CD8-positive, alpha-beta memory T cell (primary cell): Measurements from ENCODE around the gene CPEB4. TPM values are rescaled to one million over a fixed set of nuclear protein-coding genes. Genes with fewer than 3 reads are reported as not detected.

Experiments
- CTCF ChIA-PET: fragments of 350-600 bp; sonication (Branson Sonifier 250); formaldehyde crosslinking; loops from one replicate; lab custom pipeline; 2021; ENCODE audit warnings: antibody characterized with exemption; lab: Charles Lee
- POLR2A ChIA-PET: fragments of 350-600 bp; sonication (Branson Sonifier 250); formaldehyde crosslinking; loops from one replicate; lab custom pipeline; 2021; ENCODE audit warnings: antibody characterized with exemption; lab: Charles Lee
- DNase-seq, 5 donors: peaks; one replicate each; pipeline versions ENCODE4 v3.0.0 to v3.0.0-alpha.2; 2020 to 2022; ENCODE audit warnings: mixed read lengths in 1 of 5
- H3K27ac ChIP-seq: one replicate; pipeline ENCODE4 v1.7.0; 2013; ENCODE audit warnings: low read depth, mild to moderate bottlenecking, low read length, moderate library complexity
- H3K27me3 ChIP-seq: 2 replicates; pipeline ENCODE4 v1.7.0; 2013; ENCODE audit warnings: low read length, mild to moderate bottlenecking; ENCODE audit not compliant: insufficient read depth, poor library complexity, severe bottlenecking
- H3K36me3 ChIP-seq: 2 replicates; pipeline ENCODE4 v1.7.0; 2013; ENCODE audit warnings: mild to moderate bottlenecking, low read length, moderate library complexity; ENCODE audit not compliant: insufficient read depth
- H3K4me1 ChIP-seq: 2 replicates; pipeline ENCODE4 v1.7.0; 2013; ENCODE audit warnings: mild to moderate bottlenecking, low read length, moderate library complexity; ENCODE audit not compliant: insufficient read depth
- H3K4me3 ChIP-seq: 2 replicates; pipeline ENCODE4 v1.7.0; 2013; ENCODE audit warnings: mild to moderate bottlenecking, low read length
- H3K9me3 ChIP-seq: 2 replicates; pipeline ENCODE4 v1.7.0; 2013; ENCODE audit warnings: mild to moderate bottlenecking, low read length
- H3K27ac Mint-ChIP-seq, 8 donors: one replicate each; pipeline ENCODE4 v1.8.0; 2020 to 2021; ENCODE audit warnings: mixed read lengths in 8 of 8, mild to moderate bottlenecking in 6 of 8, inconsistent platforms in 3 of 8, moderate library complexity in 3 of 8
- H3K27me3 Mint-ChIP-seq, 2 donors: one replicate each; pipeline ENCODE4 v1.8.0; 2020 to 2021; ENCODE audit warnings: mixed read lengths in 2 of 2, mild to moderate bottlenecking in 1 of 2, moderate library complexity in 1 of 2
- H3K36me3 Mint-ChIP-seq, 3 donors: one replicate each; pipeline ENCODE4 v1.8.0; 2020 to 2021; ENCODE audit warnings: mixed read lengths in 3 of 3, inconsistent platforms in 1 of 3, mild to moderate bottlenecking in 1 of 3
- H3K4me1 Mint-ChIP-seq, 3 donors: one replicate each; pipeline ENCODE4 v1.8.0; 2020 to 2021; ENCODE audit warnings: mixed read lengths in 3 of 3, inconsistent platforms in 1 of 3, mild to moderate bottlenecking in 1 of 3
- H3K4me3 Mint-ChIP-seq, 7 donors: one replicate each; pipeline ENCODE4 v1.8.0; 2020 to 2021; ENCODE audit warnings: mixed read lengths in 7 of 7, mild to moderate bottlenecking in 6 of 7, moderate library complexity in 4 of 7, inconsistent platforms in 2 of 7
- H3K9me3 Mint-ChIP-seq, 5 donors: one replicate each; pipeline ENCODE4 v1.8.0; 2020 to 2022; ENCODE audit warnings: mixed read lengths in 5 of 5, mild to moderate bottlenecking in 3 of 5, moderate library complexity in 2 of 5, inconsistent platforms in 1 of 5
- polyA plus RNA-seq: library from polyadenylated mRNA; unstranded; fragments of 300-500 nt; fragmentation: Illumina TruSeq; gene quantifications from one replicate; pipeline ENCODE4 v1.2.3, GENCODE V29; 2021
- total RNA-seq, 2 experiments: library from RNA; stranded (reverse); gene quantifications; one replicate each; pipeline ENCODE4 v1.2.3, GENCODE V29; 2021

The CPEB4 gene
- total and polyA plus RNA-seq, 3 experiments from 2014 or later: 4.4 to 18.7 (median 17.2) TPM

GRCh38 chr5:173875189-173875588, 13.0 kb upstream of the CPEB4 start:
- DNase-seq: no peak
- Histone ChIP-seq H3K36me3 (no peaks in the 10 kb centered on the region), H3K9me3 (no peaks in the 10 kb centered on the region), H3K27ac (no peak overlapping the region), H3K4me1 (no peaks in the 10 kb centered on the region), H3K27me3 (no peaks in the 10 kb centered on the region), H3K4me3 (no peak overlapping the region)
- H3K4me3 Mint-ChIP-seq: no peak overlapping the region
- H3K27ac Mint-ChIP-seq: no peak overlapping the region
- ChIA-PET CTCF (no interaction called here), POLR2A (no interaction called here)
- no peaks in the 10 kb centered on the region for H3K4me1 Mint-ChIP-seq
- H3K9me3 Mint-ChIP-seq: no peaks in the 10 kb centered on the region
- H3K27me3 Mint-ChIP-seq: peaks cover 0 to 2% of the 10 kb centered on the region in 2 donors
- no peaks in the 10 kb centered on the region for H3K36me3 Mint-ChIP-seq

GRCh38 chr5:173878224-173878967, 9.8 kb upstream of the CPEB4 start:
- DNase-seq: no peak
- Histone ChIP-seq H3K4me1 (no peaks in the 10 kb centered on the region), H3K27ac (no peak overlapping the region), H3K9me3 (no peaks in the 10 kb centered on the region), H3K4me3 (no peak overlapping the region), H3K36me3 (no peaks in the 10 kb centered on the region), H3K27me3 (no peaks in the 10 kb centered on the region)
- H3K36me3 Mint-ChIP-seq: peaks cover 0 to 5% (median 2%) of the 10 kb centered on the region in 3 donors
- H3K4me3 Mint-ChIP-seq: no peak overlapping the region
- peaks cover 0 to 2% of the 10 kb centered on the region in 2 donors for H3K27me3 Mint-ChIP-seq
- no peaks in the 10 kb centered on the region for H3K9me3 Mint-ChIP-seq
- H3K27ac Mint-ChIP-seq: no peak overlapping the region
- CTCF ChIA-PET: interaction anchor here (0.6 kb wide), 1 partner anchor 40 kb away, joined by 3 read pairs; no protein-coding TSS in a partner anchor
- peaks cover 0 to 2% (median 1%) of the 10 kb centered on the region in 3 donors for H3K4me1 Mint-ChIP-seq
- POLR2A ChIA-PET: no interaction called here

GRCh38 chr5:173880306-173880985, 7.7 kb upstream of the CPEB4 start:
- no peak overlapping the region for H3K4me3 ChIP-seq
- peaks cover 18% of the 10 kb centered on the region for H3K4me1 ChIP-seq
- peak overlapping the region in 1 of 8 donors; percentile 64 for H3K27ac Mint-ChIP-seq
- ChIA-PET CTCF (no interaction called here), POLR2A (no interaction called here)
- H3K27me3 ChIP-seq: no peaks in the 10 kb centered on the region
- H3K4me3 Mint-ChIP-seq: no peak overlapping the region
- H3K36me3 ChIP-seq: no peaks in the 10 kb centered on the region
- no peak overlapping the region for H3K27ac ChIP-seq
- H3K9me3 ChIP-seq: no peaks in the 10 kb centered on the region
- peaks cover 0 to 5% (median 2%) of the 10 kb centered on the region in 3 donors for H3K36me3 Mint-ChIP-seq
- H3K27me3 Mint-ChIP-seq: peaks cover 0 to 2% of the 10 kb centered on the region in 2 donors
- no peak for DNase-seq
- no peaks in the 10 kb centered on the region for H3K9me3 Mint-ChIP-seq
- peaks cover 17 to 22% (median 20%) of the 10 kb centered on the region in 3 donors for H3K4me1 Mint-ChIP-seq

GRCh38 chr5:173881811-173882575, 6.2 kb upstream of the CPEB4 start:
- Mint-ChIP-seq H3K4me1 (peaks cover 27 to 37% (median 36%) of the 10 kb centered on the region in 3 donors), H3K27me3 (no peaks in the 10 kb centered on the region), H3K9me3 (no peaks in the 10 kb centered on the region), H3K27ac (peak overlapping the region in 1 of 8 donors; percentile 1), H3K4me3 (no peak overlapping the region), H3K36me3 (peaks cover 0 to 5% (median 2%) of the 10 kb centered on the region in 3 donors)
- ChIA-PET CTCF (interaction anchor here (1.2 kb wide), 1 partner anchor 266 kb away, joined by 3 read pairs; the partner anchor contains the start of gene BOD1), POLR2A (no interaction called here)
- DNase-seq: no peak
- peaks cover 32% of the 10 kb centered on the region for H3K4me1 ChIP-seq
- H3K27ac ChIP-seq: no peak overlapping the region
- no peaks in the 10 kb centered on the region for H3K27me3 ChIP-seq
- no peak overlapping the region for H3K4me3 ChIP-seq
- H3K9me3 ChIP-seq: no peaks in the 10 kb centered on the region
- no peaks in the 10 kb centered on the region for H3K36me3 ChIP-seq

- H3K36me3 Mint-ChIP-seq: peaks cover 0 to 5% (median 2%) of the 10 kb centered on the region in 3 donors
- no peaks in the 10 kb centered on the region for H3K27me3 Mint-ChIP-seq
- Histone ChIP-seq H3K36me3 (no peaks in the 10 kb centered on the region), H3K4me1 (peaks cover 36% of the 10 kb centered on the region), H3K27me3 (no peaks in the 10 kb centered on the region), H3K9me3 (no peaks in the 10 kb centered on the region), H3K27ac (no peak overlapping the region), H3K4me3 (no peak overlapping the region)
- no peak overlapping the region for H3K4me3 Mint-ChIP-seq
- no peaks in the 10 kb centered on the region for H3K9me3 Mint-ChIP-seq
- CTCF ChIA-PET: no interaction called here
- no peak overlapping the region for H3K27ac Mint-ChIP-seq
- peaks cover 34 to 43% (median 42%) of the 10 kb centered on the region in 3 donors for H3K4me1 Mint-ChIP-seq
- no peak for DNase-seq
- POLR2A ChIA-PET: no interaction called here
Observed at GRCh38 chr5:173882632-173883031, 5.5 kb upstream of the CPEB4 start.

GRCh38 chr5:173883347-173883924, 4.7 kb upstream of the CPEB4 start:
- Histone ChIP-seq H3K4me3 (no peak overlapping the region), H3K27ac (no peak overlapping the region), H3K4me1 (peaks cover 36% of the 10 kb centered on the region), H3K27me3 (no peaks in the 10 kb centered on the region), H3K36me3 (no peaks in the 10 kb centered on the region), H3K9me3 (no peaks in the 10 kb centered on the region)
- no peak for DNase-seq
- no peaks in the 10 kb centered on the region for H3K27me3 Mint-ChIP-seq
- peaks cover 2 to 6% (median 5%) of the 10 kb centered on the region in 3 donors for H3K36me3 Mint-ChIP-seq
- peak overlapping the region in 1 of 7 donors; percentile 24 for H3K4me3 Mint-ChIP-seq
- peaks cover 40 to 51% (median 50%) of the 10 kb centered on the region in 3 donors for H3K4me1 Mint-ChIP-seq
- CTCF ChIA-PET: interaction anchor here (0.7 to 2.1 kb wide), 4 partner anchors 19 to 1548 kb away, joined by 3 to 7 read pairs (median 6); no protein-coding TSS in a partner anchor
- H3K9me3 Mint-ChIP-seq: no peaks in the 10 kb centered on the region
- POLR2A ChIA-PET: no interaction called here
- H3K27ac Mint-ChIP-seq: peak overlapping the region in 2 of 8 donors; percentile 8 to 78

GRCh38 chr5:173884402-173885053, 3.6 kb upstream of the CPEB4 start:
- Histone ChIP-seq H3K4me1 (peaks cover 41% of the 10 kb centered on the region), H3K4me3 (peak overlapping the region; percentile 41), H3K36me3 (no peaks in the 10 kb centered on the region), H3K27ac (no peak overlapping the region), H3K9me3 (no peaks in the 10 kb centered on the region), H3K27me3 (no peaks in the 10 kb centered on the region)
- POLR2A ChIA-PET: interaction anchor here (0.7 to 0.9 kb wide), 3 partner anchors 33 to 1124 kb away, joined by 3 to 5 read pairs (median 4); partner anchors contain the start of gene BOD1
- peak; percentile 36 to 72 (median 49) for DNase-seq
- H3K36me3 Mint-ChIP-seq: peaks cover 2 to 6% (median 5%) of the 10 kb centered on the region in 3 donors
- peak overlapping the region; percentile 35 to 98 (median 62) for H3K27ac Mint-ChIP-seq
- peak overlapping the region; percentile 33 to 77 (median 59) for H3K4me3 Mint-ChIP-seq
- H3K9me3 Mint-ChIP-seq: no peaks in the 10 kb centered on the region
- peaks cover 46 to 59% (median 58%) of the 10 kb centered on the region in 3 donors for H3K4me1 Mint-ChIP-seq
- CTCF ChIA-PET: interaction anchor here (0.7 to 2.1 kb wide), 8 partner anchors 18 to 1549 kb away, joined by 3 to 7 read pairs (median 4); no protein-coding TSS in a partner anchor
- no peaks in the 10 kb centered on the region for H3K27me3 Mint-ChIP-seq
